ENCODE results near the gene PDCD1. TPM values are rescaled to one million over a fixed set of nuclear protein-coding genes. Genes with fewer than 3 reads are reported as not detected.

The PDCD1 gene
- total RNA-seq, 2 experiments from 2014 or later: 19.4 to 20.3 TPM

- intact Hi-C loops (cut with micrococcal nuclease): no loop called here
- H3K4me3 Mint-ChIP-seq: no peak overlapping the region
- ATAC-seq: no peak
- no peaks in the 10 kb centered on the region for H3K36me3 Mint-ChIP-seq (ENCODE audit: low read depth)
- ChIA-PET POLR2A (no interaction called here), CTCF (no interaction called here)
- no peak for DNase-seq
- no peak for TF ChIP-seq CTCF (IDR thresholded peaks at IDR 0.05)
- H3K27ac Mint-ChIP-seq: no peak overlapping the region
- H3K27me3 Mint-ChIP-seq: peaks cover 4% of the 10 kb centered on the region
- H3K4me1 Mint-ChIP-seq (ENCODE audit: low read depth): peaks cover 7% of the 10 kb centered on the region
- no peaks in the 10 kb centered on the region for H3K9me3 Mint-ChIP-seq
Measured at GRCh38 chr2:241812730-241813643, 45.7 kb downstream of the PDCD1 start.

GRCh38 chr2:241811952-241812729 lies 46.6 kb downstream of the PDCD1 start:
- ChIA-PET POLR2A (no interaction called here), CTCF (no interaction called here)
- ATAC-seq: no peak
- DNase-seq: no peak
- intact Hi-C loops (cut with micrococcal nuclease): no loop called here
- Mint-ChIP-seq H3K4me3 (no peak overlapping the region), H3K27me3 (peaks cover 4% of the 10 kb centered on the region), H3K27ac (no peak overlapping the region), H3K9me3 (no peaks in the 10 kb centered on the region), H3K4me1 (ENCODE audit: low read depth) (peaks cover 2% of the 10 kb centered on the region), H3K36me3 (ENCODE audit: low read depth) (no peaks in the 10 kb centered on the region)
- TF ChIP-seq CTCF (IDR thresholded peaks at IDR 0.05): no peak

GRCh38 chr2:241811201-241811951 lies 47.3 kb downstream of the PDCD1 start:
- no peak overlapping the region for H3K4me3 Mint-ChIP-seq
- H3K27ac Mint-ChIP-seq: no peak overlapping the region
- DNase-seq (no peak), ATAC-seq (no peak)
- ChIA-PET CTCF (interaction anchor here (1.0 to 1.5 kb wide), 2 partner anchors 24 to 28 kb away, joined by 3 read pairs; no protein-coding TSS in a partner anchor), POLR2A (no interaction called here)
- H3K36me3 Mint-ChIP-seq (ENCODE audit: low read depth): no peaks in the 10 kb centered on the region
- peaks cover 4% of the 10 kb centered on the region for H3K27me3 Mint-ChIP-seq
- no peak for TF ChIP-seq CTCF (IDR thresholded peaks at IDR 0.05)
- H3K9me3 Mint-ChIP-seq: no peaks in the 10 kb centered on the region
- intact Hi-C loops (cut with micrococcal nuclease): no loop called here
- peaks cover 2% of the 10 kb centered on the region for H3K4me1 Mint-ChIP-seq (ENCODE audit: low read depth)

GRCh38 chr2:241810307-241811200 lies 48.1 kb downstream of the PDCD1 start:
- DNase-seq (no peak), ATAC-seq (no peak)
- H3K27ac Mint-ChIP-seq: no peak overlapping the region
- H3K4me1 Mint-ChIP-seq (ENCODE audit: low read depth): peaks cover 2% of the 10 kb centered on the region
- intact Hi-C loops (cut with micrococcal nuclease): no loop called here
- ChIA-PET CTCF (interaction anchor here (1.0 to 1.5 kb wide), 2 partner anchors 25 to 29 kb away, joined by 3 read pairs; no protein-coding TSS in a partner anchor), POLR2A (no interaction called here)
- H3K9me3 Mint-ChIP-seq: no peaks in the 10 kb centered on the region
- H3K36me3 Mint-ChIP-seq (ENCODE audit: low read depth): no peaks in the 10 kb centered on the region
- peaks cover 4% of the 10 kb centered on the region for H3K27me3 Mint-ChIP-seq
- no peak for TF ChIP-seq CTCF (IDR thresholded peaks at IDR 0.05)
- H3K4me3 Mint-ChIP-seq: no peak overlapping the region

All from activated CD8-positive, alpha-beta T cell treated with anti-CD3 and anti-CD28 coated beads for 36 hours (primary cell).